ENCODE measurements around the gene BAHCC1.

DNA sequence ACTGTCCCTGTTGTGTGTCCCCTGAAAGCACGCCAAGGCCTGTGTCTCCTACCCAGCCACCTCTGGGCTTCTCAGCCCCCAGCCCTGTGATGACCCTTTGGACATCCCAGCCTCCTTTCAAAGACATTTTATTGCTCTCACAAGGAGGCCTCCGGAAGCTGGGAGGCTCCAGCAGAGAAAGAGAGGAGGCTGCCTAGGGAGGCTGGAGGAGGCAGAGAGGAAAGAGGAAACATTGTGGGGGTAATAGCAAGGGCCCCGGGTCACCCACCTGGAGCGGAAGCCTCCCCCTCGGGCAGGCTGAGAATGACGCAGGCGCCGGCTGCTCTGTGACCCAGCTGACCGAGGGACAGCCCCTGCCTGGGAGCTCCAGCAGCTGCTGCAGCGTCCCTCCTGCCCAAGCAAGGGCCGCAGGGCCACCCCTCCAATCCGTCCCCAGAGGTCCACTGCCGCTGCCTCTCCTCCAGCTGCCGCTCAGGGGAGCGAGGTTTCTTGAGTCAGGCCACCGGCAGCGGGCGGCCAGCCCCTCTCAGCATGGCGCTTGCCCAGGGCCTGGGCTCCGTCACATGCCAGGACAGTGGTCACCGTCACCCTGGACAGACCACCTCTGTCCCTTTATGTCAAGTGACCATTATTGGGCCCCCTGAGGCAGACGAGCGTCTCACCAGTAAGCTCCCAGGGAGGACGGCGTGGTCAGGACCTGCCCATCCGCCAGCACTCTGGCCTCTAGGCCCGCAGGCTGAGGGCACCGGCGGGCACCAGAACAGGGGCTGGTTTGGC lies 88.0 kb downstream of the BAHCC1 start:
- TF ChIP-seq, protein P1, sequence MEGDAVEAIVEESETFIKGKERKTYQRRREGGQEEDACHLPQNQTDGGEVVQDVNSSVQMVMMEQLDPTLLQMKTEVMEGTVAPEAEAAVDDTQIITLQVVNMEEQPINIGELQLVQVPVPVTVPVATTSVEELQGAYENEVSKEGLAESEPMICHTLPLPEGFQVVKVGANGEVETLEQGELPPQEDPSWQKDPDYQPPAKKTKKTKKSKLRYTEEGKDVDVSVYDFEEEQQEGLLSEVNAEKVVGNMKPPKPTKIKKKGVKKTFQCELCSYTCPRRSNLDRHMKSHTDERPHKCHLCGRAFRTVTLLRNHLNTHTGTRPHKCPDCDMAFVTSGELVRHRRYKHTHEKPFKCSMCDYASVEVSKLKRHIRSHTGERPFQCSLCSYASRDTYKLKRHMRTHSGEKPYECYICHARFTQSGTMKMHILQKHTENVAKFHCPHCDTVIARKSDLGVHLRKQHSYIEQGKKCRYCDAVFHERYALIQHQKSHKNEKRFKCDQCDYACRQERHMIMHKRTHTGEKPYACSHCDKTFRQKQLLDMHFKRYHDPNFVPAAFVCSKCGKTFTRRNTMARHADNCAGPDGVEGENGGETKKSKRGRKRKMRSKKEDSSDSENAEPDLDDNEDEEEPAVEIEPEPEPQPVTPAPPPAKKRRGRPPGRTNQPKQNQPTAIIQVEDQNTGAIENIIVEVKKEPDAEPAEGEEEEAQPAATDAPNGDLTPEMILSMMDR (conservative IDR thresholded peaks at IDR 0.05; ENCODE audit: low read depth, low read length), result no peak
- no peak for TF ChIP-seq RCOR1 (IDR thresholded peaks at IDR 0.05; ENCODE audit: insufficient replicate concordance, low read length)
- TF ChIP-seq MXI1 (IDR thresholded peaks at IDR 0.05; ENCODE audit: borderline replicate concordance, low read depth, low read length), result no peak
- no peak for TF ChIP-seq SMC3 (IDR thresholded peaks at IDR 0.05; ENCODE audit: low read depth, low read length)
- TF ChIP-seq CHD1 (IDR thresholded peaks at IDR 0.05; ENCODE audit: low read depth, low read length), result no peak
- no peak for TF ChIP-seq MAZ (IDR thresholded peaks at IDR 0.05; ENCODE audit: borderline replicate concordance, low read depth, low read length)
- no peak for TF ChIP-seq POLR2A (IDR thresholded peaks at IDR 0.05; ENCODE audit: low read depth, low read length)
